WTC11 (cell line): ENCODE data around the gene DERL2. TPM values are rescaled to one million over a fixed set of nuclear protein-coding genes. Genes with fewer than 3 reads are reported as not detected.

ENCODE experiments used
- ATAC-seq: fragments of 200-7000 bp; cut with Tn5 transposase; 2 replicates; pipeline ENCODE4 v1.10.0; 2021; ENCODE audit warnings: mild to moderate bottlenecking, moderate library complexity
- CTCF ChIA-PET: fragments of 300-600 bp; sonication (Branson Sonifier 250); formaldehyde crosslinking; loops from one replicate; lab custom pipeline; 2021; ENCODE audit warnings: antibody characterized with exemption; lab: Charles Lee
- POLR2A ChIA-PET: fragments of 350-600 bp; sonication (Branson Sonifier 250); formaldehyde crosslinking; loops from one replicate; lab custom pipeline; 2021; ENCODE audit warnings: antibody characterized with exemption; lab: Charles Lee
- DNase-seq: peaks from one replicate; pipeline ENCODE4 v3.0.0; 2021; ENCODE audit warnings: low spot score
- H3K27ac Mint-ChIP-seq: 2 replicates; pipeline ENCODE4 v1.8.0; 2021; ENCODE audit warnings: mixed read lengths
- H3K27me3 Mint-ChIP-seq: 2 replicates; pipeline ENCODE4 v1.8.0; 2021; ENCODE audit warnings: low read depth, mild to moderate bottlenecking, moderate library complexity, mixed read lengths
- H3K36me3 Mint-ChIP-seq: 2 replicates; pipeline ENCODE4 v1.8.0; 2021; ENCODE audit warnings: mixed read lengths
- H3K4me1 Mint-ChIP-seq: 2 replicates; pipeline ENCODE4 v1.8.0; 2022; ENCODE audit warnings: mixed read lengths
- H3K4me3 Mint-ChIP-seq: 2 replicates; pipeline ENCODE4 v1.8.0; 2021; ENCODE audit warnings: mild to moderate bottlenecking, moderate library complexity, mixed read lengths
- H3K9me3 Mint-ChIP-seq: 2 replicates; pipeline ENCODE4 v1.8.0; 2021; ENCODE audit warnings: mixed read lengths
- ATF6 ChIP-seq: sonication (generic); formaldehyde crosslinking; IDR thresholded peaks from 2 replicates; pipeline ENCODE4 v1.8.1; 2023; ENCODE audit warnings: mild to moderate bottlenecking, missing genetic modification reagents
- E2F5 ChIP-seq: sonication (generic); formaldehyde crosslinking; IDR thresholded peaks from 2 replicates; pipeline ENCODE4 v1.8.1; 2022; ENCODE audit warnings: mild to moderate bottlenecking, moderate library complexity, missing genetic modification reagents
- FOXP4 ChIP-seq: sonication (generic); formaldehyde crosslinking; IDR thresholded peaks from 2 replicates; pipeline ENCODE4 v1.8.0; 2022; ENCODE audit warnings: mild to moderate bottlenecking, missing genetic modification reagents
- GABPB1 ChIP-seq: sonication (generic); formaldehyde crosslinking; IDR thresholded peaks from 2 replicates; pipeline ENCODE4 v1.8.1; 2023; ENCODE audit warnings: mild to moderate bottlenecking, missing genetic modification reagents
- GRHL2 ChIP-seq: fragments of 250-450 bp; sonication (Bioruptor Pico); IDR thresholded peaks from 2 replicates; pipeline ENCODE4 v1.8.0; 2022; ENCODE audit warnings: mild to moderate bottlenecking, moderate library complexity; ENCODE audit not compliant: insufficient replicate concordance, severe bottlenecking
- MLX ChIP-seq: sonication (generic); formaldehyde crosslinking; IDR thresholded peaks from 2 replicates; pipeline ENCODE4 v1.8.1; 2023; ENCODE audit warnings: mild to moderate bottlenecking, missing genetic modification reagents, moderate library complexity
- NR2C2 ChIP-seq: sonication (generic); formaldehyde crosslinking; IDR thresholded peaks from 2 replicates; pipeline ENCODE4 v1.8.0; 2022; ENCODE audit warnings: mild to moderate bottlenecking, missing genetic modification reagents
- OVOL2 ChIP-seq: fragments of 250-450 bp; sonication (Bioruptor Pico); IDR thresholded peaks from 2 replicates; pipeline ENCODE4 v1.9.0; 2021; ENCODE audit warnings: mild to moderate bottlenecking, borderline replicate concordance
- PRDM15 ChIP-seq: sonication (generic); formaldehyde crosslinking; IDR thresholded peaks from 2 replicates; pipeline ENCODE4 v1.8.0; 2022; ENCODE audit warnings: missing genetic modification reagents
- RELA ChIP-seq: sonication (generic); formaldehyde crosslinking; IDR thresholded peaks from 2 replicates; pipeline ENCODE4 v1.8.1; 2022; ENCODE audit warnings: missing genetic modification reagents, mild to moderate bottlenecking, borderline replicate concordance
- ZBTB43 ChIP-seq: sonication (generic); formaldehyde crosslinking; IDR thresholded peaks from 2 replicates; pipeline ENCODE4 v1.8.1; 2023; ENCODE audit warnings: mild to moderate bottlenecking, missing genetic modification reagents
- ZNF281 ChIP-seq: sonication (generic); formaldehyde crosslinking; IDR thresholded peaks from 2 replicates; pipeline ENCODE4 v1.8.0; 2023; ENCODE audit warnings: mild to moderate bottlenecking, missing genetic modification reagents
- total RNA-seq: library from RNA; stranded (reverse); gene quantifications from 3 replicates; pipeline ENCODE4 v1.2.3, GENCODE V29; 2021

DERL2 gene
- total RNA-seq, 1 experiment from 2014 or later = 47.1 TPM

GRCh38 chr17:5434984-5435383 is 51.0 kb downstream of the DERL2 start:
- ChIA-PET CTCF (no interaction called here), POLR2A (interaction anchor here (2.3 kb wide), 1 partner anchor 16 kb away, joined by 10 read pairs; the partner anchor contains the start of genes NUP88 and RPAIN)
- H3K4me1 Mint-ChIP-seq = peaks cover 19% of the 10 kb centered on the region
- H3K27me3 Mint-ChIP-seq = no peaks in the 10 kb centered on the region
- H3K36me3 Mint-ChIP-seq = peaks cover 75% of the 10 kb centered on the region
- H3K9me3 Mint-ChIP-seq = no peaks in the 10 kb centered on the region
- H3K4me3 Mint-ChIP-seq = no peak overlapping the region; the same call in 1 of the 2 replicates
- DNase-seq (no peak), ATAC-seq (no peak)
- peak overlapping the region; percentile 70 for H3K27ac Mint-ChIP-seq
- no peak for TF ChIP-seq MLX (CRISPR knock-in tag)
- no peak for TF ChIP-seq ZBTB43
- TF ChIP-seq PRDM15 (CRISPR knock-in tag) = no peak
- TF ChIP-seq NR2C2 (CRISPR knock-in tag) = no peak
- TF ChIP-seq FOXP4 = no peak
- no peak for TF ChIP-seq OVOL2
- no peak for TF ChIP-seq ATF6 (CRISPR knock-in tag)
- no peak for TF ChIP-seq RELA
- TF ChIP-seq GABPB1 = no peak
- no peak for TF ChIP-seq E2F5 (CRISPR knock-in tag)
- TF ChIP-seq GRHL2 (CRISPR knock-in tag) = no peak
- TF ChIP-seq ZNF281 (CRISPR knock-in tag) = no peak
